GM19025 (cell line): Measurements from ENCODE around the gene TMEM150B.

Experiments used
- ATAC-seq: cut with Tn5 transposase; IDR thresholded peaks from one replicate; pipeline ENCODE4 v1.9.1; 2021; ENCODE audit warnings: mild to moderate bottlenecking, low read depth, moderate library complexity; ENCODE audit not compliant: unreplicated experiment

TMEM150B gene

GRCh38 chr19:55279770-55280643, 45.1 kb downstream of the TMEM150B start, which contains the start of gene HSPBP1:
HSPBP1 (minus strand) TSS chr19:55280110; CDS start chr19:55279608, 502 bp downstream.
- peak; percentile 69 for ATAC-seq

DNA sequence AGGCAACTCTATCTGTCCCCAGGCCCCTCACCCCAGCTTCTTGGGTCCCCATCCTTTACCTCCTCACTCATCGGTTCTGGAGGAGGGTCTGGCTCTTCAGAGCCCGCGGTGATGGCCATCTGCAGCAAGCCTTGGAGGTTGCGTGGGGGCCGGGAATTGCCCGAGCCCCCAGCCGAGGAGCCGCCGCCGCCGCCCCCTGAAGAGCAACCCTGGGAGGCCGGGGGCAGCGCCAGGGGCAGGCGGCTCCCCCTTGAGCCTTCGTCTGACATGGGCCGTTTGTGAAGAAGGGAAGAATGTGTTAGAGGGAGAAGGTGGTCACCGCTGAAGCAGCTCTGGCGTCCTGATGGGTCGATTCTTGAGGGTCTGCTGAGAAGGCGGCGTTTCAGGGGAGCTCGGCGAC, 45.8 kb downstream of the TMEM150B start:
- no peak for ATAC-seq

DNA sequence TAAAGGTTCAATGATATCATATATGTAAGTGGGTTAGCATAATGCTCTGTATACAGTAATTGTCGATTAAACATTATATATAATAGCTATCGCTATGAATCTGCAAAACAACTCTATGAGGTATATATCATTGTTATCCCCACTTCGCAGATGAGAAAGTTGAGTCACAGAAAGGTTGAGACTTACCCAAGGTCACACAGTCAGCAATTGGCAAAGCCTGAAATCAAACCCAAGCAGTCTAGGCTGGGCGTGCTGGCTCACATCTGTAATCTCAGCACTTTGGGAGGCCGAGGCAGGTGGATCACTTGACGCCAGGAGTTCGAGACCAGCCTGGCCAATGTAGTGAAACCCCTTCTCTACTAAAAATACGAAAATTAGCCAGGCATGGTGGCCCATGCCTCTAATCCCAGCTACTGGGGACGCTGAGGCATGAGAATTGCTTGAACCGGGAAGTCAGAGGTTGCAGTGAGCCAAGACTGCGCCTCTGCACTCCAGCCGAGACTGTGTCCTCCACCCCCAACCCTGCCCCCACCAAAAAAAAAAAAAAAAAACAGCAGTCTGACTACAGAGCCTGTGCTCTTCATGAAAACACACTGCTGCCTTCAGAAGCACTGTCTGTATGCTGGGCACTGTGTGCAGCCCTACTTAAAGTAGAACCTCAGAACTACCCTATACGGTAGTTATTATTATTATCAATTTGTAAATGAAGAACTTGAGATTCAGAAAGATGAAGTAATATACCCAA, 46.6 kb downstream of the TMEM150B start:
- ATAC-seq: no peak

GRCh38 chr19:55277494-55277893, 47.6 kb downstream of the TMEM150B start:
- ATAC-seq: no peak

DNA sequence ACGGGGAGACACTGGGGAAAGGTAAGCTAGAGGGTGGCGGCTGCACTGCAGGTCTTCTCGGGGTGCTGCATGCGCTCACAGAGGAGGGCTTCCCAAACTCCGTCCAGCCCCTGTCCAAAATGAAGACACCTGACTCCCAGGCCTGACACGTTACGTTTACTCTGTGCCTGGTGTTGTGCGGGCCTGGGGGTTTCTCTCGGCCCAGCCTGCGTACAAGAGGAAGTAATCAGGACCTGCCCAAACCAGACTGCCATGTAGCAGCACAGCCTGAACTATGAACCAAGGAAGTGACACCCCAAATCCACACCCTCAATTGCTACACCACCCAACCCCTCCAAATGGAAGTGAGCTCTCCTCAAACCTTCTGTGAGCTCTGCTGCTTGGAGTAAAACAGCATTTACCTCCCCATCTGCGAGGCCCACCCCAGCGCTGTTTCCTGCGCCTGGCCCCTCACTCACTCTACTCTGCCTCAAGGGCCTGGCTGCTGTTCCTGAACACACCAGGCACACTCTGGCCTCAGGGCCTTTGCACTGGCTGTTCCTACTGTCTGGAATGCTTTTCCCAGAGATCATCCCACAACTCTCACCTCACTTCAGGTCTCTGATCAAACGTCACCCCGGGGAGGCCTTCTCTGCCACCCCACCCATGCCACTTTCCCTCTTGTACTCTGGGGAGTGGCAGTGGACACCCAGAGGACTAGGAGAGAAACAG, 48.3 kb downstream of the TMEM150B start:
- ATAC-seq: no peak

DNA sequence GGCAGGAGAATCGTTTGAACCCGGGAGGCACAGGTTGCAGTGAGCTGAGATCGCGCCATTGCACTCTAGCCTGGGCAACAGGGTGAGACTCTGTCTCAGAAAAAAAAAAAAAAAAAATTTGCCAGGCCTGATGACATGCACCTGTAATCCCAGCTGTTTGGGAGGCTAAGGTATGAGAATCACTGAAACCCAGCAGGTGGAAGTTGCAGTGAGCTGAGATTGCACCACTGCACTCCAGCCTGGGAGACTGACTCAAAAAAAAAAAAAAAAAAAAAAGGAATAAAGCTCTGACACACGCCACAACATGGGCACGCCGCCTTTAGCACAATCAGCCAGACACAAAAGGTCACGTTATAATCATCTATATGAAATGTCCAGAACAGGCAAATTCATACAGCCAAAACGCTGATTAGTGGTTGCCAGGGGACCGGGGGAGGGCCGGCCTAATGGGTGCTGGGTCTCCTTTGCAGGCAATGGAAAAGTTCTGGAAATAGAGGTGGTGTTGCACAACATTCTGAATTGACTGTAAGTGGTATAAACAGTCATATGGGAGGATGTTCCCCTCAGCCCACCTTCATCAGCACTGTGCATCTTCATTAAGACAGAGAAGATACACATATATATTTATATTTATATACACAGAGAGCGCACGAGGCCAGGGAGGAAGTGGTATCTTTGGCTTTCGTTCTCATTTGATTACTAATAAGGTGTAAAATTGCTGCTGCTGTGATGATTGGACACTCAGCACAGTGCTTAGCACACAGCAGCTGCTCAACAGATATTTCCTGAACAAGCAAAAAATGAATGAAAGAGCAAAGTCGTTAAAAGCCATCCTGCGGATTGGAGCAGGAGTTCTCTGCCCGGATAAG, 49.1 kb downstream of the TMEM150B start:
- peak; percentile 54 for ATAC-seq

GRCh38 chr19:55273978-55274707, 51.0 kb downstream of the TMEM150B start:
- ATAC-seq: no peak

GRCh38 chr19:55272142-55272541, 53.0 kb downstream of the TMEM150B start:
- no peak for ATAC-seq

GRCh38 chr19:55270172-55270942, 54.8 kb downstream of the TMEM150B start:
- no peak for ATAC-seq

DNA sequence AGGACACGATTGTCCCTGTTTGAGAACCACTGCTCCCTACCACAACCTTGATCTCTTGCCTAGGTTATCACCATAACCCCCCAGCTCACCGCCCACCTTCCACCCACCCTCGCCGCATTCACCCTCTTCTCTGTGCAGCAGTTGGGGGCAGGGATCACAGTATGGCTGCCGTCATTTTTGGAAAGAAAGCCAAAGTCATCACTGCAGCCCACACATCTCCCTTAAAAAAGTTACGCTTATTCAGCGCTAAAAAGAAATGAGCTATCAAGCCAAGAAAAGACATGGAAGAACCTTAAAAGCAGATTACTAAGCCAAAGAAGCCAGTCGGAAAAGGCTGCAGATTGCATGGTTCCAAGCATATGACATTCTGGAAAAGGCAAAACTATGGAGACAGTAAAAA, 55.8 kb downstream of the TMEM150B start:
- ATAC-seq: no peak

DNA sequence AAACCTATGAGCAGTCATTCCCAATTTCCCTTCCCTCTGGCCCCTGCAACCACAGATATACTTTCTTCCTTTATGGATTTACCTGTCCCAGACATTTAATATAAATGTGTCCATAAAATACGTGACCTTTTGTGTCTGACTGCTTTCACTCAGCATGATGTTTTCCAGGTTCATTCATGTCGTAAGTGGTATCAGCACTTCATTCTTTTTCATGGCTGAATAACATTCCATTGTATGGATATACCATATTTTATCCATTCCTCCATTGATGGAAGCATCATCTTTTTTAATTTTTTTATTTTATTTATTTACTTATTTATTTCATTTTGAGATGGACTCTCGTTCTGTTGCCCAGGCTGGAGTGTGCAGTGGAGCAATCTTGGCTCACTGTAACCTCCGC, 58.3 kb downstream of the TMEM150B start:
- ATAC-seq: no peak

DNA sequence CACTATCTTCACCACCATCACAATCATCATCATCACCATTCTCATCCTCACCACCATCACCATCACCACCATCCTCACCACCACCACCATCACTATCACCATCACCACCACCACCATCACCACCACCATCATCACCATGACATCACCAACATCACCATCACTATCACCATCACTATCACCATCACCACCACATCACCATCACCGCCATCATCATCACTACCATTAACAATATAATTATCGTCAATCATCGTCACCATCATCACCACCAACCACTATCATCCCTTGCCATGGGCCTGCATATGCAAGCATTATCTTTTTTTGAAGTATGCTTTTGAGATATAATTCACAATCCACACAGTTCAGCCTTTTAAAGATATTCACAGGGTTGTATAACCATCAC, 58.7 kb downstream of the TMEM150B start:
- no peak for ATAC-seq

DNA sequence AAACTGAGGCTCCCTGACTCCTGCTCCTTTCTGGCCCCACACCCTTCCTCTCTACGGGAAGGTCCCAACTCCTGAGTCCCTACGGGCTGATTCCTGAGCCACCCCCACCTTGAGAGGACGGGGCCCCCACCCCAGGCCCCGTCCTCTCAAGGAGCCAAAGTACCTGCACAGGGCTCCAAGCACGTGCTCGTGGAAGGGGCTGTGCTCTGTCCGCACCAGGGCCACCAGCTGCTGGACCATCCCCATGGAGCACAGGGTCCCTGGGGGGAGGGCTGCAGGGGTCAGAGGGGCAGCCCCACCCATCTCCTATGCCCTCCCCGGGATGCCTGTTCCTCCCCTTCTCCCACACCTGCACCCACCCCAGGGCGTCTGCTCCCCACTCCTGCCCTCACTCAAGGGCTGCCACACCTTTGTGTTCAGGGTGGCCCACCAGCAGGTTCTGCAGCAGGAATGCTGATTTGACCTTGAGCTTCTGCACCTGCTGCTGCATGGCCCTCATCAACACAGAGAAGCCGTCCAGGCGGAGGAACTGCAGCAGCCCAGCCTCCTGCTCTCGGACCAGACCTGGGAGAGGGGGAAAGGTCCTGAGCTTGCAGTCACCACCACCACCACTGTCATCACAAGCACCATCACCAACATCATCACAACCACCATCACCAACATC, 59.3 kb downstream of the TMEM150B start:
- no peak for ATAC-seq

DNA sequence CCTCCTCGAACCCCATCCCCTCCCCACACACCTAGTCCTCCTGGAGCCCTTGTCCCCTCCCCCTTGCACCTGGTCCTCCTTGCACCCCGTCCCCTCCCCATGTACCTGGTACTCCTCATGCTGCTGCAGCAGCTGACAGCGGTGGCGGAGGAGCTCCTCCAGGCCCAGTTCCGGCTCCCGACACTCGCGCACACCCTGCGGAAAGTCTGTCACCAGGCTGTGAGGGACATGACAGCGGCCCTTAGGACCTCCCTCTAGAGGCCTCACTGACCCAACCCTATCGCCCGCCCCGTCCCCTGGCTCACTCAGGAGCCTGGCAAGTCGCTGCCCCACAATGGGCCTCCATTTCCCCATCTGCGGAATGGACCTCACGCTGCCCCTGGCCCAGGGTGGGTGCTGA, 60.0 kb downstream of the TMEM150B start:
- no peak for ATAC-seq

GRCh38 chr19:55264531-55264930, 60.6 kb downstream of the TMEM150B start:
- no peak for ATAC-seq
